Astrocyte of the spinal cord (primary cell): Measurements from ENCODE around the gene POPDC2.

Source experiments
- DNase-seq: peaks from one replicate; pipeline ENCODE4 v3.0.0; 2011; ENCODE audit warnings: low read depth, low spot score
- H3K4me3 ChIP-seq: 2 replicates; pipeline ENCODE4 v1.5.1; 2011; ENCODE audit warnings: low read depth, mild to moderate bottlenecking, low read length, moderate library complexity
- in situ Hi-C: cut with HindIII; loops from 2 replicates; pipeline ENCODE4 v1.10.0; 2017; ENCODE audit warnings: low sequenced_read_pairs
- TF ChIP-seq, protein P1 (sequence below): IDR thresholded peaks from 2 replicates; pipeline ENCODE4 v1.5.1; 2012; ENCODE audit warnings: low read depth, mild to moderate bottlenecking, low read length, inconsistent platforms

Gene POPDC2

DNA sequence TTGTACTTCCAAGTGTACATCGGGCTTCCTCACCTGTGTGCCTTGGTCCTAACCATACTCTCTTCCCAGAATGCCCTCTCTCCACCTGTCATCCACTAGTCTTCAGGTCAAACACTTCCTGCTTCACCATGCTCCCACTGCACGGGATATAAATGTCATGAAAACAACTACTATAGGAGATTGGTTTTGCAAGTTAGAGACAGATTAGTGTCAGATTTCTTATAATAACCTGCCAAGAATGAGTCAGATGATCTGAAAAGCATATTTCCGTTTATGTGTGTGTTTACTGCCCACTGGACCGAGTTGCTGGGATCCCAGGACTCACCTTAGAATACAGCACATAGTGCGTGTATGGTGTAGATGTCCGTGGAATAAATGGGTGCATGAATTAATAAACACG, 41.3 kb downstream of the POPDC2 start:
- no peak overlapping the region for H3K4me3 ChIP-seq
- TF ChIP-seq, protein P1, sequence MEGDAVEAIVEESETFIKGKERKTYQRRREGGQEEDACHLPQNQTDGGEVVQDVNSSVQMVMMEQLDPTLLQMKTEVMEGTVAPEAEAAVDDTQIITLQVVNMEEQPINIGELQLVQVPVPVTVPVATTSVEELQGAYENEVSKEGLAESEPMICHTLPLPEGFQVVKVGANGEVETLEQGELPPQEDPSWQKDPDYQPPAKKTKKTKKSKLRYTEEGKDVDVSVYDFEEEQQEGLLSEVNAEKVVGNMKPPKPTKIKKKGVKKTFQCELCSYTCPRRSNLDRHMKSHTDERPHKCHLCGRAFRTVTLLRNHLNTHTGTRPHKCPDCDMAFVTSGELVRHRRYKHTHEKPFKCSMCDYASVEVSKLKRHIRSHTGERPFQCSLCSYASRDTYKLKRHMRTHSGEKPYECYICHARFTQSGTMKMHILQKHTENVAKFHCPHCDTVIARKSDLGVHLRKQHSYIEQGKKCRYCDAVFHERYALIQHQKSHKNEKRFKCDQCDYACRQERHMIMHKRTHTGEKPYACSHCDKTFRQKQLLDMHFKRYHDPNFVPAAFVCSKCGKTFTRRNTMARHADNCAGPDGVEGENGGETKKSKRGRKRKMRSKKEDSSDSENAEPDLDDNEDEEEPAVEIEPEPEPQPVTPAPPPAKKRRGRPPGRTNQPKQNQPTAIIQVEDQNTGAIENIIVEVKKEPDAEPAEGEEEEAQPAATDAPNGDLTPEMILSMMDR: no peak
- no peak for DNase-seq
- in situ Hi-C loops: no loop called here

DNA sequence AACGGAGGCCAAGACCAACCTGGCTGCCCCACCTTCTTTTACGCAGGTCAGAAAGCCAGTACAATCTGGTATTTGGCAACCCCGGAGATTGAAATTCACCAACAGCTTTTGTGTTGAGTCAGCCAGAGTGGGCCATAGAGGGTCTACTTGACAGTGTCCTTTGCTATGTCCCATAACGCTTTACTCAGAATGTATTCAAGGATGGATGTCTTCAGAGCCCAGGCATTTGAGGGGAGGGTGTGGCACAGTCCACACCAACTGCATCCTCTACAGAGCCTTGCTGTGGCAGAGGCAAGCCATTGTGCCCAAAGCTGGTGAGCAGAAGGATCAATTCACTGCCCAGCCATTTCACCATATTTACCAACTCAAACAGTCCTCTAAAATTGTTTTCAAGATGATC, 44.3 kb downstream of the POPDC2 start:
- TF ChIP-seq, protein P1: no peak
- no peak for DNase-seq
- H3K4me3 ChIP-seq: no peak overlapping the region
- in situ Hi-C loops: no loop called here

DNA sequence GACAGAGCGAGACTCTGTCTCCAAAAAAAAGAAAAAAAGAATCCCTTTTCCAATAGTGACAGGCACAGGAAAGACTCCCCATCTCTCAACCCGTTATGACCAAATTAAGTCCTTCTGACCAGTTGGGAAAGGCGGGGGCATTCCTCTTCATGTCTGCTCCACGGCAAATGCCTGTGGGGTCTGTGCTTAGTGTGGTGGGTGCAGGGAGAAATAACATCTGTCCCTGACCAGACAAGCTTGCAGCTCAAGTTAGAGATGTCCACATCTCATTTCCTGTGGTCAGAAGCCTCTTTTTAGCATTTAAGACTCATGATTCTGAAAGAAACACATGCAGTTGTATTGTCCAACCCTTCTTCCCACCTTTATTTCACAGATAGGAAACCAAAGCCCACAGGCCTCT, 46.5 kb downstream of the POPDC2 start:
- TF ChIP-seq, protein P1: no peak
- H3K4me3 ChIP-seq: no peak overlapping the region
- DNase-seq: no peak
- in situ Hi-C loops: no loop called here

DNA sequence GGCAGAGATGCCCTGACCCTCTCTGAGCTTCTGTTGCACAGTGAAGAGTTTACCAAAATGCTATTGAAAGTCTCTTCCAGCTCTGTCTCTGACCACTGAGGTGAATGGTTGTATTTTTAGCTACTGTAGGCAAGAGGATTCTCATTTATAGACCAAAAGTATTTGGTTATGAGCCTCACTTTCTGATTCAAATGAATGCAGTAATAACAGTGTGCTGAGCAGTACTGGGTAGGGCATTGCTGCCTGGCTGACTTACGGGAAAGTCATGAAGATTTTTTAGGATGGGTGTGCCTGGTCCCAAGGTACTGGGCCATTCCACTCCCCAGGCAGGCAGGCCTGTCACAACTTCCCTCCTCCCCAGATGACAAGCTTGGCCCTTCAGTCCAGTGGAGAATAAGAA, 47.2 kb downstream of the POPDC2 start:
- no peak for DNase-seq
- no peak overlapping the region for H3K4me3 ChIP-seq
- TF ChIP-seq, protein P1: no peak
- in situ Hi-C loops: no loop called here

DNA sequence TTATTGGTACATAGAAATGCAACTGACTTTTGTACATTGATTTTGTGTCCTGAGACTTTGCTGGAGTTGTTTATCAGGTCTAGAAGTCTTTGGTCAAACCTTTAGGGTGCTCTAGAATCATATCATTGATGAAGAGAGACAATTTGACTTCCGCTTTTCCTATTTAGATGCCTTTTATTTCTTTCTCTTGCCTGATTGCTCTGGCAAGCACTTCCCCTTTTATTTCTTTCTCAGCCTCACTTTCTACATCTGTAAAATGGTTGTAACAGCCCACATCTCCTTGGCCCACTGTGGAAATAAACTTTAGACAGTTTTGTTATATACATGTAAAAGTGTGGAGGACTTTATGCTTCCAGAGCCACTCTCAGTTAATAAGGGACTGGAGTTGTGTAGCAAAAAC, 48.7 kb downstream of the POPDC2 start:
- no peak overlapping the region for H3K4me3 ChIP-seq
- TF ChIP-seq, protein P1: no peak
- no peak for DNase-seq
- in situ Hi-C loops: no loop called here

DNA sequence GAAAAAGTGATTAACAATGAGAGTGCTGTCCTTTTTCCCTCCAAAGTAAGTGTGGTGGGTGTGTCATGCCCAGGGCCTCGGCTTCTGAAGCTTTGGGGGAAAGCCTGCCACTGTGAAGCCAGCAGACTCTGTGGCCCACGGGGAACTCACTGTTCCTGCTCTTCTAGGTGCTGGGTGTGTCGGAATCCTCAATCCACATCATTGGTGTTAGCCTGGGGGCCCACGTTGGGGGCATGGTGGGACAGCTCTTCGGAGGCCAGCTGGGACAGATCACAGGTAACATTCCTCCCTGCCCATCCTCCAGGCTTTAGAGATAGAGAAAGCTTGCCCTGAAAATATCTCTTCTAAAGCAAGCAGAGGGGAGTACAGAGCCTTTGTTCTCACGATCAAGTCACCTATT, 51.1 kb downstream of the POPDC2 start:
- in situ Hi-C loops: no loop called here
- DNase-seq: no peak
- TF ChIP-seq, protein P1: no peak
- H3K4me3 ChIP-seq: no peak overlapping the region

DNA sequence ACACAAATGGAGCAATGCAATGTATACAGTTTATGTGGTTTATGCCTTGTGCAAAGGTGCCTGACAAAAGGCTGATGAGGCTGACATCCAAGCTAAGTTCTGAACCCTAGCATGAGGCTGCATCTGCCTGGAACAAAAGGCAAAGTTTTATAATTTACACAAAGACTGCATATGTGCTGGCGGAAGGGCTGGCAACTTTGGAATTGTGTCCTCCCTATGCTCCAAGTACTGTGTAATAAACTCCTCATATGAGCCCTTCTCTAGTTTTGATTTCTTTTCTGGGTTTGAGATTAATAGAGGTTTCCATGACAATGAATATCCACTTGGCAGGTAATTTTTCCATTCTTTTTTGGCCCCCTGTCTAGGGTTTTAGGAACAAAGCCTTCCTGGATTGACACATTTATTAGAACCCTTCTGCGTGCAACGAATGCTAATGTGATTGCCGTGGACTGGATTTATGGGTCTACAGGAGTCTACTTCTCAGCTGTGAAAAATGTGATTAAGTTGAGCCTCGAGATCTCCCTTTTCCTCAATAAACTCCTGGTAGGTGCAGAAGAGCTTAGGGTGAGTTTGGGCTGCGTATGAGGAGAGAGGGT, 51.9 kb downstream of the POPDC2 start:
- TF ChIP-seq, protein P1: no peak
- no peak for DNase-seq
- in situ Hi-C loops: no loop called here
- H3K4me3 ChIP-seq: no peak overlapping the region
